CD14-positive monocyte (primary cell): ENCODE data around the gene MRO. TPM values are rescaled to one million over a fixed set of nuclear protein-coding genes. Genes with fewer than 3 reads are reported as not detected.

Source experiments
- DNase-seq, 3 donors: peaks; one replicate each; pipeline ENCODE4 v3.0.0-alpha.2; 2011 to 2022
- H2AFZ ChIP-seq: 2 replicates; pipeline ENCODE4 v1.6.0; 2012; ENCODE audit warnings: mild to moderate bottlenecking, low read depth, low read length, inconsistent platforms; ENCODE audit not compliant: insufficient read depth, poor library complexity, severe bottlenecking
- H3K27ac ChIP-seq, 2 donors: 1 replicate in 1 of 2; 2 replicates in 1 of 2; pipeline ENCODE4 v1.5.1; 2012 to 2013; ENCODE audit warnings: low read length in 2 of 2, control low read depth in 1 of 2, inconsistent platforms in 1 of 2, low read depth in 1 of 2, mild to moderate bottlenecking in 1 of 2
- H3K27me3 ChIP-seq, 2 donors: one replicate each; pipeline versions ENCODE4 v1.6.0 to v1.6.1; 2011 to 2013; ENCODE audit warnings: low read length in 2 of 2; ENCODE audit not compliant: control insufficient read depth in 2 of 2, insufficient read depth in 2 of 2
- H3K36me3 ChIP-seq, 2 donors: replicated peaks in 1 of 2; 1 replicate in 1 of 2; 2 replicates in 1 of 2; pipeline versions ENCODE4 v1.5.1 to v1.6.1; 2012 to 2013; ENCODE audit warnings: low read length in 2 of 2, control low read depth in 1 of 2, inconsistent platforms in 1 of 2, mild to moderate bottlenecking in 1 of 2; ENCODE audit not compliant: insufficient read depth in 2 of 2, control insufficient read depth in 1 of 2
- H3K4me1 ChIP-seq, 2 donors: 1 replicate in 1 of 2; 2 replicates in 1 of 2; pipeline versions ENCODE4 v1.5.1 to v1.6.1; 2012 to 2013; ENCODE audit warnings: low read length in 2 of 2, control low read depth in 1 of 2, inconsistent platforms in 1 of 2, mild to moderate bottlenecking in 1 of 2, moderate library complexity in 1 of 2; ENCODE audit not compliant: insufficient read depth in 2 of 2, control insufficient read depth in 1 of 2
- H3K4me2 ChIP-seq: replicated peaks from 2 replicates; pipeline ENCODE3; 2012; ENCODE audit warnings: low read length, moderate library complexity, mild to moderate bottlenecking; ENCODE audit not compliant: poor library complexity, severe bottlenecking; ENCODE audit errors: extremely low read depth
- H3K4me3 ChIP-seq, 3 experiments: fragments of 200-600 bp in 1 of 3; sonication (generic) in 1 of 3; replicated peaks in 1 of 3; 1 replicate in 2 of 3; 2 replicates in 1 of 3; pipeline ENCODE4 v1.5.1; 2011 to 2013; ENCODE audit warnings: low read length in 3 of 3, mild to moderate bottlenecking in 3 of 3, control low read depth in 2 of 3, low read depth in 2 of 3, inconsistent platforms in 1 of 3, moderate library complexity in 1 of 3
- H3K79me2 ChIP-seq: 2 replicates; pipeline ENCODE4 v1.6.0; 2012; ENCODE audit warnings: mild to moderate bottlenecking, control low read depth, inconsistent platforms, low read length, moderate library complexity; ENCODE audit not compliant: insufficient read depth
- H3K9ac ChIP-seq: 2 replicates; pipeline ENCODE4 v1.6.0; 2017; ENCODE audit warnings: low read length, mild to moderate bottlenecking; ENCODE audit not compliant: insufficient read depth, poor library complexity, severe bottlenecking
- H3K9me3 ChIP-seq, 2 donors: replicated peaks in 1 of 2; 1 replicate in 1 of 2; 2 replicates in 1 of 2; pipeline versions ENCODE4 v1.5.1 to v1.6.1; 2012 to 2013; ENCODE audit warnings: low read length in 2 of 2, control low read depth in 1 of 2; ENCODE audit not compliant: control insufficient read depth in 1 of 2, insufficient read depth in 1 of 2
- H4K20me1 ChIP-seq: 2 replicates; pipeline ENCODE4 v1.6.0; 2012; ENCODE audit warnings: mild to moderate bottlenecking, low read length, control low read depth, moderate library complexity; ENCODE audit not compliant: insufficient read depth
- H3K27ac Mint-ChIP-seq, 7 donors: one replicate each; pipeline ENCODE4 v1.8.0; 2020; ENCODE audit warnings: mild to moderate bottlenecking in 7 of 7, mixed read lengths in 7 of 7, moderate library complexity in 6 of 7, inconsistent platforms in 2 of 7
- H3K27me3 Mint-ChIP-seq, 3 donors: one replicate each; pipeline ENCODE4 v1.8.0; 2021 to 2022; ENCODE audit warnings: low read depth in 3 of 3, mild to moderate bottlenecking in 3 of 3, mixed read lengths in 3 of 3, moderate library complexity in 3 of 3, inconsistent platforms in 1 of 3
- H3K36me3 Mint-ChIP-seq, 2 donors: one replicate each; pipeline ENCODE4 v1.8.0; 2020; ENCODE audit warnings: mixed read lengths in 2 of 2, inconsistent platforms in 1 of 2, mild to moderate bottlenecking in 1 of 2
- H3K4me1 Mint-ChIP-seq: one replicate; pipeline ENCODE4 v1.8.0; 2020; ENCODE audit warnings: mild to moderate bottlenecking, mixed read lengths
- H3K4me3 Mint-ChIP-seq, 2 donors: one replicate each; pipeline ENCODE4 v1.8.0; 2020; ENCODE audit warnings: mild to moderate bottlenecking in 2 of 2, mixed read lengths in 2 of 2, moderate library complexity in 1 of 2
- H3K9me3 Mint-ChIP-seq, 7 donors: one replicate each; pipeline ENCODE4 v1.8.0; 2020 to 2022; ENCODE audit warnings: mixed read lengths in 7 of 7, mild to moderate bottlenecking in 6 of 7, moderate library complexity in 6 of 7, inconsistent platforms in 2 of 7
- WGBS: methylation state at CpG from one replicate; pipeline ENCODE4 v1.1.5; 2013; ENCODE audit warnings: missing lambda C conversion rate; ENCODE audit not compliant: insufficient coverage; 5-methylcytosine and 5-hydroxymethylcytosine counted together
- intact Hi-C, 2 donors: fragments of 100-400 bp; cut with micrococcal nuclease; formaldehyde crosslinking; loops; one replicate each; pipeline versions ENCODE4 v1.15.0 to v1.15.1; 2023
- polyA plus RNA-seq, 3 donors: library from polyadenylated mRNA; depleted of rRNA in 1 of 3; unstranded in 2 of 3; stranded (reverse) in 1 of 3; fragments of 300-500 nt in 2 of 3; fragments of >200 nt in 1 of 3; fragmentation: Illumina TruSeq in 2 of 3; gene quantifications; 1 replicate in 2 of 3; 2 replicates in 1 of 3; pipeline ENCODE4 v1.2.3, GENCODE V29; 2012 to 2021
- TF ChIP-seq, protein P1 (sequence below): fragments of 200-600 bp; IDR thresholded peaks from one replicate; pipeline ENCODE4 v1.8.0; 2022; ENCODE audit warnings: antibody characterized with exemption, mild to moderate bottlenecking

The MRO gene
- polyA plus RNA-seq, 3 donors = 0.01 TPM; not detected in 2

DNA sequence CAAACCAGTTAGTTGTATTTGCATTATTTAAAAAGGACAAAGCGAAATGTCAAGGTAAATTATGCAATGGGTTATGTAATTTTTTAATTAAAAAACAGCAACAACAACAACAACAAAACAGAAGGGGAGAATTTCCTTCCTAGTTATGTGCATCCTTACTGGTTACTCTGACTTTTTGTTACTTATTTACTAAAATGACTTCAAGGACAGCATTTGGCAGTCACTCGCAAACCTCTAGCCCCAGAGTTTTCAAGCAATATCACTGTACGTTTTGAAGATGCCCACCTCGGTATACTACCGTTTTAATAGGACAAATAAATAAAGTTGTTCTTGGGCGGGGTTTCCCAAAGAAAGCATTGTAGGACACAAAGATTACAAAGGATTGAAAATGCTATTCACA, 24.7 kb upstream of the MRO start:
- Mint-ChIP-seq H3K27me3 (peaks cover 1 to 7% (median 2%) of the 10 kb centered on the region in 3 donors), H3K4me3 (no peak overlapping the region), H3K36me3 (no peaks in the 10 kb centered on the region), H3K9me3 (no peaks in the 10 kb centered on the region), H3K4me1 (peaks cover 18% of the 10 kb centered on the region), H3K27ac (no peak overlapping the region)
- DNase-seq = no peak
- Histone ChIP-seq H3K27ac (no peak overlapping the region), H3K4me3 (no peak overlapping the region), H3K36me3 (no peaks in the 10 kb centered on the region), H2AFZ (no peak overlapping the region), H4K20me1 (no peaks in the 10 kb centered on the region), H3K79me2 (no peaks in the 10 kb centered on the region), H3K27me3 (no peaks in the 10 kb centered on the region), H3K4me2 (no peak overlapping the region), H3K4me1 (peaks cover 13 to 15% of the 10 kb centered on the region in 2 donors), H3K9ac (no peak overlapping the region), H3K9me3 (no peaks in the 10 kb centered on the region)
- TF ChIP-seq, protein P1, sequence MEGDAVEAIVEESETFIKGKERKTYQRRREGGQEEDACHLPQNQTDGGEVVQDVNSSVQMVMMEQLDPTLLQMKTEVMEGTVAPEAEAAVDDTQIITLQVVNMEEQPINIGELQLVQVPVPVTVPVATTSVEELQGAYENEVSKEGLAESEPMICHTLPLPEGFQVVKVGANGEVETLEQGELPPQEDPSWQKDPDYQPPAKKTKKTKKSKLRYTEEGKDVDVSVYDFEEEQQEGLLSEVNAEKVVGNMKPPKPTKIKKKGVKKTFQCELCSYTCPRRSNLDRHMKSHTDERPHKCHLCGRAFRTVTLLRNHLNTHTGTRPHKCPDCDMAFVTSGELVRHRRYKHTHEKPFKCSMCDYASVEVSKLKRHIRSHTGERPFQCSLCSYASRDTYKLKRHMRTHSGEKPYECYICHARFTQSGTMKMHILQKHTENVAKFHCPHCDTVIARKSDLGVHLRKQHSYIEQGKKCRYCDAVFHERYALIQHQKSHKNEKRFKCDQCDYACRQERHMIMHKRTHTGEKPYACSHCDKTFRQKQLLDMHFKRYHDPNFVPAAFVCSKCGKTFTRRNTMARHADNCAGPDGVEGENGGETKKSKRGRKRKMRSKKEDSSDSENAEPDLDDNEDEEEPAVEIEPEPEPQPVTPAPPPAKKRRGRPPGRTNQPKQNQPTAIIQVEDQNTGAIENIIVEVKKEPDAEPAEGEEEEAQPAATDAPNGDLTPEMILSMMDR = no peak
- intact Hi-C loops = no loop called here
- 100% methylated on average over 3 of the region's 6 CpGs for WGBS

DNA sequence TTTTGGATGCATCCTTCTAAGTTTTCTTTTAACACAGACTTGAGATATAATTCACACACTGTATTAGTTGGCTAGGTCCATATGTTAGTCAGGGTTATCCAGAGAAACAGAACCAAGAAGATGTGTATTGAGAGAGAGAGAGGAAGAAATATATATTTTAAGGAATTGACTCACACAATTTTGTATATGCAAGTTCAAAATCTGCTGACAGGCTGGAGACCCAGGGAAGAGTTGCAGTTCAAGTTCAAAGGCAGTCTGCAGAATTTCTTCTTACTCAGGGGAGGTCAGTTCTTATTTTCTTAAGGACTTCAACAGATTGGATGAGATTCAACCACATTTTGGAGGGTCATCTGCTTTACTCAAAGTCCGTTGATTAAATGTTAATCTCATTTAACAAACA, 23.0 kb upstream of the MRO start:
- H3K79me2 ChIP-seq = no peaks in the 10 kb centered on the region
- H3K9me3 ChIP-seq = no peaks in the 10 kb centered on the region
- no peaks in the 10 kb centered on the region for H3K4me1 ChIP-seq
- no peak overlapping the region for H3K27ac Mint-ChIP-seq
- no peak overlapping the region for H2AFZ ChIP-seq
- no CpG with 5 or more reads among the region's 1 CpG for WGBS
- peaks cover 1 to 7% (median 2%) of the 10 kb centered on the region in 3 donors for H3K27me3 Mint-ChIP-seq
- intact Hi-C loops = no loop called here
- no peaks in the 10 kb centered on the region for H3K36me3 ChIP-seq
- H4K20me1 ChIP-seq = no peaks in the 10 kb centered on the region
- H3K4me3 ChIP-seq = no peak overlapping the region
- H3K4me2 ChIP-seq = no peak overlapping the region
- no peak for DNase-seq
- H3K9me3 Mint-ChIP-seq = no peaks in the 10 kb centered on the region
- no peaks in the 10 kb centered on the region for H3K36me3 Mint-ChIP-seq
- H3K4me1 Mint-ChIP-seq = peaks cover 6% of the 10 kb centered on the region
- H3K9ac ChIP-seq = no peak overlapping the region
- no peak overlapping the region for H3K27ac ChIP-seq
- no peaks in the 10 kb centered on the region for H3K27me3 ChIP-seq
- H3K4me3 Mint-ChIP-seq = no peak overlapping the region
- TF ChIP-seq, protein P1 = no peak
